ENCODE measurements around the gene GRIK1. TPM values are rescaled to one million over a fixed set of nuclear protein-coding genes. Genes with fewer than 3 reads are reported as not detected.

The GRIK1 gene
- total RNA-seq, 1 experiment from 2014 or later: not detected

DNA sequence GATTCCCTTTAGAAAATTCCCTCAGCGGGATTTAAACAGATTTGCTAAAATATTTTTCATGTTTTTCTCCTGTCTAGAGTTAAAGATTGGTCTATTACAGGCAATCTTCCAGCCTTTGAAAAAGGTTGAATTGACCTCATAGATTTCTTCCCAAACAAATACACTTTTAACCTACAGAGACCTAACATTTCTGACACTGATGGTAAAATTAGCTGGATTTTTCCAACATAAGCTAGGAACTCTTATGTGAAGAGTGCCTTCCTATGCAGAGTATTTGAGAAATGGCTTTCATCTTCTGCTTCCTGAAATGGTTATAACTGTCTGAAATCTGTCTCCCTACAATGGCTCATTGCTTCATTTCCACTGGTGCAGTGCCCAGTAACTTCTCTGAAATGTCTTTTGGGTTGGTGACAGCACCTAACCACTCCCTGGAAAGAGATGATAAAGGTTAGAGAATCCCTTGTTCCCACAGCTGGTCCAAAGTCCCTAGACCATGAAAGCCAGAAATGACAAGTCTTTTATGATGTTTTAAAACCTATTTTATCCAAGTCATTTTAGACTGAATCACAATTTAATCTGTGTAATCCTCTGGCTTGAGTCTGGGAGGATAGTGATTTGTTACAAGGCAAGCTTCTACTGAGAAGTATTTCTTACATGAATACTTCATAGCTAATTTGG lies 371.6 kb downstream of the GRIK1 start:
- no peak overlapping the region for H3K4me3 Mint-ChIP-seq (ENCODE audit: unreplicated experiment)
- no peaks in the 10 kb centered on the region for H3K27me3 ChIP-seq (replicated peaks; ENCODE audit: control insufficient read depth, insufficient read depth, low read length)

DNA sequence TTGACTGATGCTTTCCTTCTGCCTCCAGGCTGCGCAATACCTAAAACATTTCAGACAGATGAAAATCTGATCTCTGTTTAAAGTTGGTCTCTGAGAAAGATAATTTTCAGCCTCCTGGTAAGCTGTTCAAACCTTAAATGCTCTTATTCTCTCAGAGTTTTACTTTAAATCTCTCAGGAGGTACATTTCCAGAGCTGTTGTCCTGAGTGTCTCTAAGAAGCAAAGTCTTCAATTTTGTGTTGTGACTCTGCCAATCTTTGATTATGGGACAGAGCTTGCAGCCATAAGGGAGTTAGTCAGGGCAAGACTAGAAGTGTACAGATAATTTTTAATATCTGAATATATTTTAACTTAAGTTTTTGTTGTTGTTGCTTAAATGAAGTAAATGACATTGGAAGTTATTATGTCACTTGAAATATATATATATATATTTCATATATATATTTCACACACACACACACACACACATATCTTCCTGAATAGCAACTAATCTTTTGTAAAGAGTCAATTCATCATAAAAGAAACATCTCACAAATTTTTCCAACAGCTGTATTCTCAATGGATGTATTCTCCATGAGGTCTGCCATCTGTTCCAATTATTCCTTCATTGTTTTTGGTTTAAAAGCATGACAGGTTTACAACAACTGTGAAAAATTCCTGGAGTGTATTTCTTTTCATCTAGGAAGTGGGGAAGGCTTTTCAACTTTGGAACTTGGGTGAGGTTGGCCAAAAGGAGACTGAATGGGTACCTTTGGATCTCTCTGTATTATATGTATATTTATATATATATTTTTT lies 381.7 kb downstream of the GRIK1 start:
- Mint-ChIP-seq H3K36me3 (ENCODE audit: insufficient read depth, unreplicated experiment) (no peaks in the 10 kb centered on the region), H3K4me1 (ENCODE audit: low read depth, unreplicated experiment) (no peaks in the 10 kb centered on the region), H3K4me3 (ENCODE audit: unreplicated experiment) (no peak overlapping the region), H3K27me3 (ENCODE audit: insufficient read depth, unreplicated experiment) (peaks cover 2% of the 10 kb centered on the region), H3K27ac (ENCODE audit: unreplicated experiment) (no peak overlapping the region), H3K9me3 (ENCODE audit: unreplicated experiment) (no peaks in the 10 kb centered on the region)
- H3K4me1 ChIP-seq: no peaks in the 10 kb centered on the region
- no peaks in the 10 kb centered on the region for H3K36me3 ChIP-seq (ENCODE audit: control insufficient read depth, insufficient read depth, low read length)
- no TSS peak for BruUV-seq (replicated peaks)
- ChIA-PET POLR2A (no interaction called here), CTCF (no interaction called here)
- intact Hi-C loops (cut with micrococcal nuclease; ENCODE audit: unreplicated experiment): no loop called here
- TF ChIP-seq, protein P1, sequence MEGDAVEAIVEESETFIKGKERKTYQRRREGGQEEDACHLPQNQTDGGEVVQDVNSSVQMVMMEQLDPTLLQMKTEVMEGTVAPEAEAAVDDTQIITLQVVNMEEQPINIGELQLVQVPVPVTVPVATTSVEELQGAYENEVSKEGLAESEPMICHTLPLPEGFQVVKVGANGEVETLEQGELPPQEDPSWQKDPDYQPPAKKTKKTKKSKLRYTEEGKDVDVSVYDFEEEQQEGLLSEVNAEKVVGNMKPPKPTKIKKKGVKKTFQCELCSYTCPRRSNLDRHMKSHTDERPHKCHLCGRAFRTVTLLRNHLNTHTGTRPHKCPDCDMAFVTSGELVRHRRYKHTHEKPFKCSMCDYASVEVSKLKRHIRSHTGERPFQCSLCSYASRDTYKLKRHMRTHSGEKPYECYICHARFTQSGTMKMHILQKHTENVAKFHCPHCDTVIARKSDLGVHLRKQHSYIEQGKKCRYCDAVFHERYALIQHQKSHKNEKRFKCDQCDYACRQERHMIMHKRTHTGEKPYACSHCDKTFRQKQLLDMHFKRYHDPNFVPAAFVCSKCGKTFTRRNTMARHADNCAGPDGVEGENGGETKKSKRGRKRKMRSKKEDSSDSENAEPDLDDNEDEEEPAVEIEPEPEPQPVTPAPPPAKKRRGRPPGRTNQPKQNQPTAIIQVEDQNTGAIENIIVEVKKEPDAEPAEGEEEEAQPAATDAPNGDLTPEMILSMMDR (IDR thresholded peaks at IDR 0.05; ENCODE audit: insufficient read depth in 1 of 2, low read depth in 1 of 2, low read length in 1 of 2, severe bottlenecking in 1 of 2, unreplicated experiment in 1 of 2): no peak
- H3K9me3 ChIP-seq: no peaks in the 10 kb centered on the region
- no peaks in the 10 kb centered on the region for H3K27me3 ChIP-seq (replicated peaks; ENCODE audit: control insufficient read depth, insufficient read depth, low read length)
- no peak overlapping the region for H3K4me3 ChIP-seq (ENCODE audit: low read depth, low read length)
- DNase-seq: no peak

More for the DNA sequence above, 371.6 kb downstream of the GRIK1 start:
- no peak for DNase-seq
- H3K27me3 Mint-ChIP-seq (ENCODE audit: insufficient read depth, unreplicated experiment): no peaks in the 10 kb centered on the region
- intact Hi-C loops (cut with micrococcal nuclease; ENCODE audit: unreplicated experiment): no loop called here
- no peaks in the 10 kb centered on the region for H3K36me3 Mint-ChIP-seq (ENCODE audit: insufficient read depth, unreplicated experiment)
- H3K27ac Mint-ChIP-seq (ENCODE audit: unreplicated experiment): no peak overlapping the region
- Histone ChIP-seq H3K4me3 (ENCODE audit: low read depth, low read length) (no peak overlapping the region), H3K4me1 (0 out of 2 replicates have a peak, but pooled peaks cover 4% of the 10 kb centered on the region), H3K9me3 (no peaks in the 10 kb centered on the region), H3K36me3 (ENCODE audit: control insufficient read depth, insufficient read depth, low read length) (no peaks in the 10 kb centered on the region)
- CTCF ChIA-PET: no interaction called here
- TF ChIP-seq, protein P1 (IDR thresholded peaks at IDR 0.05; ENCODE audit: insufficient read depth in 1 of 2, low read depth in 1 of 2, low read length in 1 of 2, severe bottlenecking in 1 of 2, unreplicated experiment in 1 of 2): no peak
- no peaks in the 10 kb centered on the region for H3K9me3 Mint-ChIP-seq (ENCODE audit: unreplicated experiment)
- POLR2A ChIA-PET: no interaction called here
- no TSS peak for BruUV-seq (replicated peaks)
- no peaks in the 10 kb centered on the region for H3K4me1 Mint-ChIP-seq (ENCODE audit: low read depth, unreplicated experiment)

DNA sequence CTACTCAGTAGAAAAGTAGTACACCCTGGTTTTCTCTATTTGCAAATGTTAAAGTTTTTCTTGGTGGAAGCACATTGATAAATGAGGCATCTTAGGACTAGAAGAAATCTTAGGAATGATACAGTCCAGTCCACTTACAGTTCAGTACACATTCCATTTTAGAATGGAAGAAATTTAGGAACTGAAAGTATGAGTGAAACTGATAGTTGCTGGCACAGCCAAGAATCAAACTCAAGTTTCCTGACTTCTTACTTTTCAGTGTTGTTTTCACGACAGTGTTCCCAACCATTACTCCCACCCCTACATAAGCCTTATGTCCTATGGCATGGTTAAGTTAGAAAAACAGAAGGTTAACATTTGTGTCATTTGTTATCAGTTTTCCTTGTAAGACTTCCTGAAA lies 382.6 kb downstream of the GRIK1 start:
- Histone ChIP-seq H3K36me3 (ENCODE audit: control insufficient read depth, insufficient read depth, low read length) (no peaks in the 10 kb centered on the region), H3K27me3 (replicated peaks; ENCODE audit: control insufficient read depth, insufficient read depth, low read length) (no peaks in the 10 kb centered on the region), H3K9me3 (no peaks in the 10 kb centered on the region), H3K4me3 (ENCODE audit: low read depth, low read length) (no peak overlapping the region), H3K4me1 (no peaks in the 10 kb centered on the region)
- TF ChIP-seq, protein P1 (IDR thresholded peaks at IDR 0.05; ENCODE audit: insufficient read depth in 1 of 2, low read depth in 1 of 2, low read length in 1 of 2, severe bottlenecking in 1 of 2, unreplicated experiment in 1 of 2): no peak
- Mint-ChIP-seq H3K27me3 (ENCODE audit: insufficient read depth, unreplicated experiment) (peaks cover 2% of the 10 kb centered on the region), H3K27ac (ENCODE audit: unreplicated experiment) (no peak overlapping the region), H3K4me1 (ENCODE audit: low read depth, unreplicated experiment) (no peaks in the 10 kb centered on the region), H3K9me3 (ENCODE audit: unreplicated experiment) (no peaks in the 10 kb centered on the region), H3K4me3 (ENCODE audit: unreplicated experiment) (no peak overlapping the region), H3K36me3 (ENCODE audit: insufficient read depth, unreplicated experiment) (no peaks in the 10 kb centered on the region)
- intact Hi-C loops (cut with micrococcal nuclease; ENCODE audit: unreplicated experiment): no loop called here
- DNase-seq: no peak
- BruUV-seq (replicated peaks): no TSS peak
- CTCF ChIA-PET: no interaction called here
- POLR2A ChIA-PET: no interaction called here

All from Caco-2 (cell line).